ENCODE data around the gene CXCL3. TPM values are rescaled to one million over a fixed set of nuclear protein-coding genes. Genes with fewer than 3 reads are reported as not detected.

The CXCL3 gene
- total and polyA plus RNA-seq, 9 of the 15 experiments (the other 6 are each of a cell fraction or from before 2014, with no cell fraction given) = 2.3 to 8.9 (median 6.1) TPM

DNA sequence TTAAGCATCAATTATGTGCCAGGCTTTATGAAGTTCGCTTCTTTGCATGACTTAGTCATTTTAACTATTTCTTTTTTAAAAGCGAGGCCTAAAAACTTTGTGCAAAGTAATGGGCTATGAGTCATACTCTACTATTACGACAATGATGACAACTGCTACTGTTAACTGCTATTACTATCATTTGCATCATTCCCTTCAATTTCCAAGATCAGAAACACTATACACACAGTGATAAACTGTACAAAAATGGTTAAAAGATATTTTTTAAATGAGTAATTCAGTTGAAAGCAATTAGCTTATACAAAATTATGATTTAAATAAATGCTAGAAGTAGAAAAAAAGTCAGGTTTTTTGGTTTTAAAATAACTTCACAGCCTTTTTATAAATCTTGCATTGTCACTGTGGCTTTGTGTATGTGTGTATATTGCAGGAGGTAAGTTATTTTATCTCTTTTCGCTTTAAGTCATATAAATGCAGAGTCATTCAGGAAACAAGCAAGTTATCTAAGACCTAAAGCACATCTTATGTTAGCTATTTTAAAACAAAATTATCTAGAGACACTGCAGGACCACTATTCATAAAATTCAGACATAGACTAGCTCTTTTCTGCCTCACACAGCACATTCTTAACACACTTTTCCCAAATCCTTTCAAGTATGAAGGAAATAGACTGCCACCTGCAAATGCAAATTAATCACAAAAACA lies 18.5 kb upstream of the CXCL3 start:
- 1% methylated on average over 4 of the region's 4 CpGs for WGBS (ENCODE audit: insufficient coverage, low coverage, missing lambda C conversion rate)
- in situ Hi-C loops (cut with MboI) = no loop called here
- BruUV-seq (replicated peaks) = no TSS peak
- peak; percentile 42 to 73 (median 59) for DNase-seq (ENCODE audit: extremely low read depth in 1 of 4, low spot score in 3 of 4)
- peak overlapping the region; percentile 52; the same call in 1 of the 2 replicates for H3K4me2 ChIP-seq (ENCODE audit: insufficient read depth, low read length)
- H3K27me3 ChIP-seq (ENCODE audit: control insufficient read depth in 2 of 2, insufficient read depth in 2 of 2, low read length in 2 of 2) = no peaks in the 10 kb centered on the region
- H3K4me3 ChIP-seq = no peak overlapping the region
- no peaks in the 10 kb centered on the region for H3K79me2 ChIP-seq (ENCODE audit: control insufficient read depth, insufficient read depth, low read length)
- ChIA-PET CTCF (ENCODE audit: low intra/inter-chr PET ratio) (no interaction called here), POLR2A (interaction anchor here (1.0 to 2.4 kb wide), 6 partner anchors 8 to 41 kb away, joined by 3 to 23 read pairs (median 7); partner anchors contain the start of genes CXCL2 and CXCL3)
- H3K36me3 ChIP-seq (ENCODE audit: control insufficient read depth, insufficient read depth, low read length) = no peaks in the 10 kb centered on the region; the same call in 2 of the 3 replicates
- peaks cover 15 to 47% of the 10 kb centered on the region in 2 experiments for H3K4me1 ChIP-seq (replicated peaks in 1 of 2; ENCODE audit: control insufficient read depth in 2 of 2, insufficient read depth in 2 of 2, low read length in 2 of 2)
- H3K9me1 ChIP-seq (ENCODE audit: control insufficient read depth, insufficient read depth, low read length) = peaks cover 4% of the 10 kb centered on the region
- no peaks in the 10 kb centered on the region for H4K20me1 ChIP-seq (replicated peaks; ENCODE audit: control insufficient read depth, insufficient read depth, low read length)
- peak; percentile 73 for FAIRE-seq
- ATAC-seq = peak; percentile 78
- intact Hi-C loops (cut with micrococcal nuclease) = loop anchor here (1.0 to 5.0 kb wide), 3 partner anchors 18 to 75 kb away; partner anchors contain the start of genes CXCL2 and CXCL3
- peak overlapping the region in 1 of 2 experiments; percentile 79; a peak in 2 of 4 replicates for H3K9ac ChIP-seq (ENCODE audit: insufficient read depth in 1 of 2, low read depth in 2 of 2, low read length in 2 of 2)
- H2AFZ ChIP-seq (ENCODE audit: low read depth, low read length) = peak overlapping the region; percentile 75
- no peaks in the 10 kb centered on the region for H3K9me3 ChIP-seq (replicated peaks; ENCODE audit: control insufficient read depth, insufficient read depth, low read depth, low read length)
- H3K27ac ChIP-seq (ENCODE audit: extremely low read depth, low read depth, low read length) = peak overlapping the region; percentile 98
- TF ChIP-seq POLR2H (tag; IDR thresholded peaks at IDR 0.05; ENCODE audit: low read depth) = peak; percentile 90
- peak; percentile 95 for TF ChIP-seq SMARCA4 (IDR thresholded peaks at IDR 0.05)
- 0 out of 2 replicates have a peak, but pooled peaks have one; percentile 24 for TF ChIP-seq ZNF644 (tag; IDR thresholded peaks at IDR 0.05; ENCODE audit: low read depth)
- peak; percentile 100 for TF ChIP-seq FOSL1 (tag; conservative IDR thresholded peaks at IDR 0.05)
- no peak for TF ChIP-seq OTX1 (CRISPR knock-in tag; IDR thresholded peaks at IDR 0.05)
- TF ChIP-seq ZNF444 (CRISPR knock-in tag; IDR thresholded peaks at IDR 0.05) = no peak
- peak; percentile 94 for TF ChIP-seq ATF4 (CRISPR knock-in tag; IDR thresholded peaks at IDR 0.05)
- TF ChIP-seq ADNP (tag; IDR thresholded peaks at IDR 0.05) = peak; percentile 79
- TF ChIP-seq JUN (IDR thresholded peaks at IDR 0.05; ENCODE audit: borderline replicate concordance, low read depth, low read length) = peak; percentile 97
- TF ChIP-seq JUN (CRISPR knock-in tag; IDR thresholded peaks at IDR 0.05; ENCODE audit: borderline replicate concordance) = peak; percentile 99
- no peak for TF ChIP-seq TARDBP (IDR thresholded peaks at IDR 0.05)
- peak; percentile 56; the same call in 1 of the 2 replicates for TF ChIP-seq GABPA (tag; conservative IDR thresholded peaks at IDR 0.05; ENCODE audit: low read depth)
- no peak for TF ChIP-seq CBFB (CRISPR knock-in tag; IDR thresholded peaks at IDR 0.05)
- TF ChIP-seq CHD1 (IDR thresholded peaks at IDR 0.05; ENCODE audit: low read length) = no peak
- TF ChIP-seq RNF2 (IDR thresholded peaks at IDR 0.05) = peak; percentile 87
- TF ChIP-seq ATF1 (CRISPR knock-in tag; IDR thresholded peaks at IDR 0.05) = no peak
- TF ChIP-seq ATF1 (tag; IDR thresholded peaks at IDR 0.05) = peak; percentile 98
- TF ChIP-seq ILK (tag; IDR thresholded peaks at IDR 0.05; ENCODE audit: borderline replicate concordance, low read depth) = no peak
- TF ChIP-seq CXXC5 (CRISPR knock-in tag; IDR thresholded peaks at IDR 0.05) = no peak; the same call in 1 of the 2 replicates
- peak; percentile 100 for TF ChIP-seq ATF3 (IDR thresholded peaks at IDR 0.05)
- peak; percentile 97 for TF ChIP-seq ATF3 (CRISPR knock-in tag; conservative IDR thresholded peaks at IDR 0.05)
- no peak for TF ChIP-seq PHF8 (IDR thresholded peaks at IDR 0.05; ENCODE audit: borderline replicate concordance, low read length)
- TF ChIP-seq KLF13 (tag; IDR thresholded peaks at IDR 0.05; ENCODE audit: borderline replicate concordance, low read depth) = no peak

Measured in K562 (cell line).